ENCODE results near the gene MYEF2.

The MYEF2 gene

DNA sequence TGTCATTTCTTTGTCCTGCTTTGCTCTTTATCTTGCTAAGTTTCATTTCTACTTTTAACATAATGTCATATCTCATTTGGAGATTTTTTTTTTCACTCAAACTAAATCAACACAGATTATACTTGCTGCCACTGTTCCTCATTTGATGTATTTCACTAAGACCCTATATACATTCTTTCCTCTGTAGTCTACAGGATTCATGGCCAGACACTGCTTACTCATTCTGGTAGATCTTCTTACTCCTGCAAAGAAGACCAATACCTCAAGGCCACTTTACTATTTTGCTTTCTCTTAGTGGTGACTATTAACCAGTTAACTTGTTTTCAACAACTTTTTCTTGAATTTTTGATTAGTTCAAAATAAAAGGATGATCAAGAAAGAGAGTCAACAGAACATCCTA is 30.7 kb downstream of the MYEF2 start:
- no peak for DNase-seq (ENCODE audit: low read depth in 1 of 2, low spot score in 1 of 2)

DNA sequence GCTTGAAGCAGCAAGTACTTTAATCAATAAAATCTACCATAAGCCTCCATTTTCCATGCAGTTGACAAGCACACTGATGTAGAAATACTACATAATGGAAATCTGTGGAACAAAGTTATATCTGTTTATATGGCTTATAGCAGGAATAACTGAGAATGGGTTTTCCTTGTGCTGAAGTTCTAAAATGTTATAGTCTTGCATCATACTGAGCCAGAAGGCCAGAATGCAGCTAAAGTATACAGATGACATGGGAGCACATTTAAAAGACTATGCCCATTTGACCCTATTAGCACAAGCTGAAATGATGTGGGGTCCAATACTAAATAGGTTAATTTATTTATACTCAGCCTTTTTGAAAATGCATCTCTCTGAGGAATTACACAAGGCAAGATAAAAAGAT is 32.2 kb downstream of the MYEF2 start:
- DNase-seq (ENCODE audit: low read depth in 1 of 2, low spot score in 1 of 2): no peak

DNA sequence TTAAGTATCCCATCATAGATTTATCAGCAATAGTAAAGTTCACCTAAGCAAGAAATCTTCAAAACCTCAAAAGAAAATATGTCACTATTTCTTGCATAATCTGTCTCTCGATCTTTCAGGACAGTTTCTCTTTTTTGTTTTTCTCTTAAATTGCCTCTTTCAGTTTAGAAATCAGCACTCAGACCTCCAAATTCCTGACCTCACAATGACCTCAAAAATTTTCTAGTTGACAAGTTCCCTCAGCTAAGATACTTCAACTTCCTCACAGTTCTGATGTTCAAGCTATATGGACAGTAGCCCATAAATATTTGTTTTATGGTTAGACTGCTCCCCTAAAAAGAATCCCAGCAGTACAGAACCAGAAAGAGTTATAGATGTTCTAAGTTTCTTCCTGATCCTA is 33.2 kb downstream of the MYEF2 start:
- DNase-seq (ENCODE audit: low read depth in 1 of 2, low spot score in 1 of 2): no peak

DNA sequence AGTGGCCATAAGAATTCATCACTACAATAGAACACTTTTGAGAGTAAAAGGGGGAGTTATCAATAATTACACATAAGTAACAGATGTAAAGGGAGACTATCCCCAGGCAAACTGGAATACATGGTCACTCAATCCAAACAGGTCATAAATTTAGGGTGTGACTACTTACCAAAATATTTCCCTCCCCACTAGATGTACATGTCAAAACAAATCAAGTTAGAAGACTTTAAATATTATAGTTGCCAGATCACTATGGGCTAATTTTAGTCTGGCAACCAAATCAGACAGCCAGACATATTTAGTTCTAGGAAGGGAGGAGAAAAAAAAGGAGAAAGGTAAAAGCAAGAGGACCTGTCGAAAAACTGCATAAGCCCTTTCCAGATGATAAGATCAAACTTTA is 34.2 kb downstream of the MYEF2 start:
- no peak for DNase-seq (ENCODE audit: low read depth in 1 of 2, low spot score in 1 of 2)

DNA sequence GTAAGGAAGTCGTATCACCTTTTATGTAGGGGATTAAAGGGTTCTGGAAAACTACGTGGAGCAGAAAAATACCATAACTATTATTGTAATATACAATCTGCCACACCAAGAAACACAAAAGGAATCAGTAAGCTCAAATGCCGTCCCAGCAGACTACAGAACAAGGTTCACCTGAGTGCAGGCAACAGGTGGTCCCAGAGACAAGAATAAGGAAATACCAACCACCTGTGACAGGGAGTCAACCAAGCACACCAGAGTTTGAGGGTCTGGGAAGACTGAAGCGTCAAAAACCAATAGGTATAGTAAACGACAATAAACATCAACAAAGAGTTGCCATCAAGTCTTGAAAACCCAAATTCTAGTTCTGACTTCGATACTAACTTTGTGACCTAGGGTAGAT is 45.2 kb downstream of the MYEF2 start:
- DNase-seq (ENCODE audit: low read depth in 1 of 2, low spot score in 1 of 2): no peak

DNA sequence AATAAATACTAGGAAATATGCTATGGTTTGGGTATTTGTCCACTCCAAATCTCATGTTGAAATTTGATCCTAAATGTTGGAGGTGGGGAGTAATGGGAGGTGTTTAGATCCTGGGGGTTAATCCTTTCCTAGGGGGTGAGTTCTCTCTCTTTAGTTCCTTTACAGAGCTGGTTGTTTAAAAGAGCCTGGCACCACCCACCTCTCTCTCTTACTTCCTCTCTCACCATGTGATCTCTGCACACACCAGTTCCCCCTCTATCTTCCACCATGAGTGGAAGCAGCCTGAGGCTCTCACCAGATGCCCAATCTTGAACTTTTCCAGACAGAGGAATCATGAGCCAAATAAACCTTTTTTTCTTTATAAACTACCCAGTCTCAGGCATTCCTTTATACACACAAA is 46.8 kb downstream of the MYEF2 start:
- DNase-seq (ENCODE audit: low read depth in 1 of 2, low spot score in 1 of 2): no peak

DNA sequence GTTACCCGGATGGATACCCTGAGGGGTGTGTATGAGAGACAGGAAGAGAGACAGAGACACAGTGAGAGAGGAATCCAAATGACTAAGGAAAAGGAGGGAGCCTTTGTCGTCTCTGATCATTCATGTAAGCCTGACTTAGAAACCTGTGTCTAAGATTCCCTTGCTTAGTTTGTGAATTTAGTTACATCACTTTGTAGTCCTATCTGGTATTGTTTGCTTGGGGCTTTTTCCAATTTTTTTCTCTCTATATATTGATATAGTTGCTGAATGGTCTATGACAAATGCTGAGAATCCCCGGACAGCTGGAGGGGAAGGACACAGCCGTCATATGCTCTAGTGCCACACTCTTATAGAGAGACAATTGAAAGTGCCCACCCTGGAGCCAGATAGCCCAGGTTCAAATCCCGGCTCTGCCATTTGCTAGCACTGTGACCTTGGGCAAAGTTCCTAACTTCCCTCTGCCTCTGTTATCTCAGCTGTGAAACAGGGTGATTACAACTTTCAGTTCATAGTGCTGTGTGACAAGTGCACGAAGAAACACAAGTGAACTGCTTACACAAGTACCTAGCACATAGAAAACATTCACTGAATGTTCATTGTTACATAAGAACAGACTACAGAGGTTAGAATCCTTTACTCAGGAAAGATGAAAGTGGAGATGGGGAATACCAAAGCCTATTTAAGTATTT is 51.3 kb downstream of the MYEF2 start:
- DNase-seq (ENCODE audit: low read depth in 1 of 2, low spot score in 1 of 2): no peak

DNA sequence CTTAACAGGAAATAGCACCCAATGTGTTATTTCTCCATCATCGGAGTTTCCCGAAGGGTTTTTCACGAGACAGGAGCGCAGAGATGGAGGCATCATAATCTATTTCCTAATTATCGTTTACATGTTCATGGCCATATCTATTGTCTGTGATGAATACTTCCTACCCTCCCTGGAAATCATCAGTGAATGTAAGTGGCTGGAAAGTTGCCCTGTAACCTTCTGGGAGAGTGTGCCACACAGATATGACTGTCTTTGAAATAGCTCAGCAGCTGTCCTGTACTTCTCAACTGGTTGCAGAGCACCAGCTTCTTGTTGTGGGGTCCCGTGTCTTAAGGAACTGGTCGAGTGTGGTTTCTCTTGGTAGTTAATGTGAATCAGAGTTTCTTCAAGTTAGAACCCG is 56.2 kb downstream of the MYEF2 start:
- DNase-seq (ENCODE audit: low read depth in 1 of 2, low spot score in 1 of 2): no peak

DNA sequence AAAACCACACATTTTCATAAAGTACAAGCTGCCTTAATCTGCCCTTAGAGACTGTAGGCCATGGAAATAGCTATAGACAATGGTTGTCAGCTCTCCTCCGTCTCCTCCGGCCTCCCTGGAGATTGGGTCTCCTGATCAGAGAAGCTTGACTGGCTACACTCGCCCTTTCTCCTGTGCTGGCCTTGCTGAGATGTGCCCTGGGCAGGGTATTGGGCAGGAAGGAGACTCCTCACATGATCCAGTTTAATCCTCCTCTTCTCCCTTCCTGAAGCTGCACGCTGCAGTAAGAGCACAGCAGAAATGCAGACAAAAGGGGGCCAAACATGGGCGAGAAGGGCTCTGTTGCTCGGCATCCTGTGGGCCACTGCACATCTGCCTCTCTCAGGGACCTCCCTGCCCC is 57.4 kb downstream of the MYEF2 start, which contains the start of gene SLC24A5:
Gene SLC24A5, plus strand, starts transcription at position 246 of the 400 bp plus-strand sequence. Its CDS starts 55 bp downstream, at position 301.
- DNase-seq (ENCODE audit: low read depth in 1 of 2, low spot score in 1 of 2): no peak

DNA sequence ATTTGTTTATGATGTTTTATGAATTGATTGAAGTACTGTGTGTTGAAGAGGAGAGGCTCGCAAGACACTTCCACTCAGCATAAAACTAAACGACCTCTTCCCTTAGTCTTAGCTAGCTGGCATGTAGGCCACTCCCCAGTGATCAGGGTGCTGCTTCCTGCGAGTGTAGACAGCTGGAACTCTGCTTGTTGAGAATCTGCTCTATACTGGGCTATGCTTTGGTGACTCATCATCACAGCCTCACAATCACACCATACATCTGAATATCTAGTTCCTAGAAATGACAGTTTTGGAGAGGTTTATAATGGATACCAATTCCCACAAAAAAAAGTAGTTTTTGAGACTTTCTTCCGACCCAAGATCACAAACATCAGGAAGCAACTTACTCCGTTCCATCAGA is 58.8 kb downstream of the MYEF2 start:
- no peak for DNase-seq (ENCODE audit: low read depth in 1 of 2, low spot score in 1 of 2)

DNA sequence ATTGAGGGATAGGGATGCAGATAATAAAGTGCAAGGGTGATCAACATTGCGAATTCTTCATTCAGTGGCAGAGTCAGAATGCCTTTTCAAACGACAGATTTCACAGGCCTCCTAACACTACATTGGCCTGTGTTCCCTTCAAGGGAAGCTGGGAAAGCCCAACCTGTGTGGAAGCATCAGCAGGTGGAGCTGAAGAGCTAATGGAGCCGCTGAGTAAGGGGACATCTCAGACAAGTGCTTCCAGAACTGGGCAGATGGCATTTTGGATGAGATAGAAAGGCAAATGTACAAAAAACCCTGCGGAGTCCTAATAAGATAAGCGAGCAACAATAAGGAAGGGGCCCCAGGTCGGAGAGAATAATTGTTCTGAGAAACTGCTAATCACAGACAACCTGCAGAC is 65.9 kb downstream of the MYEF2 start:
- no peak for DNase-seq (ENCODE audit: low read depth in 1 of 2, low spot score in 1 of 2)

DNA sequence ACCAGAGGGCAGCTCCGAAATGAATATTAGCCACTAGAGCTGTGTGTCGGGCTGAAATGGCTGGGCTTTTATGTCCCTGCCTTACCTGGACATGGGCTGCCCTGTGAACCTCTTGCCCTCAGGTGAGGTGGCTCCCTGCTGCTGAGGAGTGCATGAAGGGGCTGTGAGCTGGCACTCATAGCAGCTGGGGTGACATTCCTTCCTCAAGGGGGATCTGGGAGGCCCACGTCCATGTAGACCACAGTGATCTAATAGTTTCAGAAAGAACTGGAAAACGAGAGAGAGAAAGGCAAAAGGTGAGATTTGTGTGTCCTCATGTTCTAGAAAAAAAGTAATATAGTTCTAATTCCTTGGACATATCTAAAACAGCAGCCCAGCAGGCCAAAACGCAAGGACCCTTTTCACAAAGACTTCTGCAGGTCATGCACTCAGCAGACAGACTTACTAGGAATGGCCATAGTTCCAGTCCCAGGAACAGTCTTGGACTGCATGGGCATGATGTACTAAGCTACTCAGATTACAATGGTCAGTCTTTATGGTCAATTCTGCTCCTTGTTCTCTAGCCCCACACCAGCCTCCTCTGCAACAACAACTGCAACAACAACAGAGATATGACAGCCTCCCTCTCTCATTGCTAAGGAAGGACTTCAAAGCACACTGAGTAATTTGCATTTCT is 68.1 kb downstream of the MYEF2 start:
- no peak for DNase-seq (ENCODE audit: low read depth in 1 of 2, low spot score in 1 of 2)

DNA sequence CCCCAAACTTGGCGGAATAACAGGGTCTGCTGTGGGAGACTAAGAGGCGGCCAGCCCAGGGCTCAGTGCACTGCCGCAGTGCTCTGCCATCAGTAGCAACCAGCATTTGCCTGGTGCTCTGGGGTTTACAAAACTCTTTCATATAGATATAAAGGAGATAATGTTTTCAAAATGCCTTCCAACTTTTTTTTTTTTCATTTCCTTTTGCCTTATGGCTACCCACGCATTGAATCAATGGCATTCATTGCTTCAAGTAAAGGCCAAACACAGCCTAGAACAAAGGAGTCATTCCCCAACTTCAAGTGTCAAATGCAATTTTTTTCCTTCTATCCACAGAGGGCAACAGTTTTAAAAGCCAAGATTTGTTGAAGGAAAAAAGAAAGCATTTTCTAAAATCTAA is 68.9 kb downstream of the MYEF2 start:
- no peak for DNase-seq (ENCODE audit: low read depth in 1 of 2, low spot score in 1 of 2)

DNA sequence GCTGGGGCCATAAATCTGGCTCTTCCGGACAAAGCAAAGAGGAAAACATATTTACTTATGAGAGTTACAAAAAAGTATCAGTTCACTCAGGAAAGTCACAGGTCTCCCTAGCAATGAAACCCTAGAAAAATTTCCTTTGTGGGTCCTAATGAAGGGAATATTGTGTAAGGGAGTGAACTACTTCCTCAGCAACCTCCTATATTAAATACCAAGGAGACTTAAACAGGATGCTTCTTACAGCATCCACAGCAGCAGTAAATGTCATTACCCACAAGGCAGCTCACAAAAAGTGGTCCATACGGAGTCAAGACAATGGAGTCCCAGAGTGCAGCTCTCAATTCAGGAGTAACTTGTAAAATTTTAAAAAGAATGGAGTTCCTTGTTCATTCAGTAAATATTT is 72.2 kb downstream of the MYEF2 start:
- no peak for DNase-seq (ENCODE audit: low read depth in 1 of 2, low spot score in 1 of 2)

DNA sequence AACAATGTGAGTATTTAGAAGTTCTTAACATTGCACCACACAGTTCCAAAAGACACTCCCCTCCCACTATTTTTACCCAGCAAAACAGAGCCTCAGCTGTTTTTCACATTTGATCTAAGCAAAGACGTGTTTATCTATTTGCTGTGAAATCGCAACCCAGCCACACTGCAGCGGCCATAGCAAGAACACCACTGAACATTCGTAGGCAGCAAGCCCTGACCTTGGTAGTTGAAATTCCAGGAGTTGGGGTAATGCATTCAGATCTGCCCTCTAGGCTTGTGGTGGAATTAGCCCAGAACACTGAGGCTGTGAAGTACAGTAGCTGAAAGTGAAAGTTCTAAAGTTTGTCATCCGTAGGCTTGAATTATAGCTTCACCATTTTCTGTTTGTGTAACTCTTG is 74.4 kb downstream of the MYEF2 start:
- no peak for DNase-seq (ENCODE audit: low read depth in 1 of 2, low spot score in 1 of 2)

DNA sequence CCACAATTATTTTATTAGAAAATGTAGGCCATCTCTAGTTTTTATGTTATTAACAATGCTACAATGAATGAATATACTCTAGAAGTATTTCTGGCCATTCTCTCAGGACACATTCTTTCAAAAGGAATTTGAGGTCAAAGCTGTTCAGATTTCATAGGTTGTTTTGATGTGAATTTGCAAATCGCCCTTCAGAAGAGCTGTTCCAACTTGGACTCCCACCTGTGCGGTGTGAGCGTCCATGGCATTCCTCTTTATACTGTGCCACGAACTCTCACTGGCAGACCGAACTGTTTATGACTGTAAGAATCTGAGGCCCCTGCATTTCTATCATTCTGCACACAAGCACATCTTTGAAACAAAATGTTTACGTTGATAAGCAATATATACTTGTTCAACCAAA is 75.9 kb downstream of the MYEF2 start:
- DNase-seq (ENCODE audit: low read depth in 1 of 2, low spot score in 1 of 2): no peak

DNA sequence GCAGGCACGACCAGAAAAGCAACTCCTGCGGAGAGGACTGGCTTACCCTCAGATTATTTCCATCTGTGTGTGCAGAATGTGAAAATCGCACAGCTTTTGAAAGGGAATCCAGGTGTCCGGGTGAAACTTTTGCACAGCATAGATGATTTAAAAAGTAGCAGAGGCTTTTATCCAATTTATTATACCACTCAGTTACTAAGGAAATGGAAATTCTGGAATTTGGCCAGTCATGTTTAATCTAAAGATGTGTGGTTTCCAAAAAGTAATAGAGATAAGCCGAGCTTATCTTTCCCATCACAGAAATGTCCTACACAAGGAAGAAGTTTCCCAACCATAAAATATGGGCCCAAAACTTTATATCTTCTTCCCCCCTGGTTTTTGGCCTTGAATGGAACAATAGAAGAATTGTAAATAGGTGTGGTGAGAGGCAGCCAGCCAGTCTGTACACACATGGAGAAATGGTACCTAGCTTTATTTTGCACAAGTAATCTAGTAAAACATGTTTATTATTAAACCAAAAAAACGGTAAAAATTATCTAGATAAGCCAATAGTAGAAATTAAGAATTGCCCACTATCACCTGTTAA is 76.6 kb downstream of the MYEF2 start:
- DNase-seq (ENCODE audit: low read depth in 1 of 2, low spot score in 1 of 2): no peak

DNA sequence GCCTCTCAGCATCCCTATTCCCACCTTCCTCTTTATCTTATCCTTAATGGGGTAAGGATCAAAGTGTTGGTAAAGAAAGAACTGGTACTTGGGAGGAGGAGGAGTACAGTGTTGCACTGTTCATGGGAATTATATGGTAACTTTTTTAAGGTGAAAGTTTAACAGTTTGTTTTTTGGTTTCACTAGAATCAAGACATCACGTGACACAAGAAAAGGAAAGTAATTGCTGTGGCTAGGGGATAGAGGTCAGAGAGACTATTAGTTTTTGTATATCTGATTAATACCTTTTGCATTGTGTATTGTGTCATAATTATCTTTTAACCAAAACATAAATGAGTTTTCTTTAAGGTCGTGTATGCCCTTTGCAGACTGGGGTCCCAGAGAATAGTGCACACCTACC is 80.8 kb downstream of the MYEF2 start:
- no peak for DNase-seq (ENCODE audit: low read depth in 1 of 2, low spot score in 1 of 2)

DNA sequence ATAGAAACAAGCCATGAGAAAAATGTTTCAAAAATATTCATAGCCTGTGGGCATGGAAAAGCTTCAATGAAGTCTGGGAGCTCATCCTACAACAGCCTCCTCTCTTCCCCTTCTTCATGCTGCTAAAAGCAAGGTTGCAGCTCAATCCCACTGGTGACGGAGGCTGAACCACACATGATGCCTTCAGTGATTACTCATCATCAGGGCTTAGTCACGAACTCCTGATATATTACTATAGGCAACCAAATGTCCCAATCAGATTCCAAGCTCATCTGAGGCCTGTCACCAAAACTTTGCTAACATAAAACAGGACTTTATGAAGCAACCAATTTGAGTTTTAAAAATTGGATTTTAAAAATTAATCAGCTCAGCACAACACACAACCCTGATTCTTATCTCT is 81.3 kb downstream of the MYEF2 start:
- DNase-seq (ENCODE audit: low read depth in 1 of 2, low spot score in 1 of 2): no peak

DNA sequence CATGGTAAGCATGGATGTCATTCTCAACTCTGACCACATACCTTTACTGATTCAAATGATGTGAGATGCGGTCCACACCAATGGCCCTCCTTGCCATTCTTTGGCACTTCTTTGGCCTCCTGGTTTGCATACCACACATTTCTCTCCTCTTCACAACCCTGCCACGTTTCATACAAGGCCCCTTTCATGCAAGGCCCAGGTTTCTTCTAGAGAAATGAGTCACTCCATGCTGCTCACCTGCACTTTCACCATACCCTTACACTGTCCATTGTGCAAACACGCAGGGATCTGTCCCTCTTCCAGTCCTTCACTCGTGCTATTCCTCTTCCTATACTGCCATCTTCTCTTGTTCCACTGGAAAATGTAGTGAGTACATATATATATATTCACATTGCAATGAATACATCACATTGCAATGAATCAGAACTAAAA is 81.7 kb downstream of the MYEF2 start:
- DNase-seq (ENCODE audit: low read depth in 1 of 2, low spot score in 1 of 2): no peak

DNA sequence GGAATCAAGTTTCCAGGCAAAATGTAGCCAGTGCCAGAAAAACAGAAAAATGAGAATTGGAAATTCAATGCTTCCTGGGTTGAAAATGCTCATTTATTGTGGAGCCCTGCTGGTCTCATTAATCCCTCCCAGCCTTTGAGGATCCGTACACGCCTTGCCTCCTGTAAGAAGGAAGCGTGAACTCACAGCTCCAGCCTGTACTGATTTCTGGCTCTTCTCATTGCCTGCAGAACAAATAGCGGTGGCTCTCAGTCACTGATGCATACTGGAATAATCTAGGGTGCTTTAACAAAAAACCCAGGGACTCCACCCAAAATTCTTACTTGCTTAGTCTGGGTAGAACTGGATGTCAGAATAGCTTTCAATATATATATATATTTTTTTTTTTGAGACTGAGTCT is 86.6 kb downstream of the MYEF2 start:
- no peak for DNase-seq (ENCODE audit: low read depth in 1 of 2, low spot score in 1 of 2)

DNA sequence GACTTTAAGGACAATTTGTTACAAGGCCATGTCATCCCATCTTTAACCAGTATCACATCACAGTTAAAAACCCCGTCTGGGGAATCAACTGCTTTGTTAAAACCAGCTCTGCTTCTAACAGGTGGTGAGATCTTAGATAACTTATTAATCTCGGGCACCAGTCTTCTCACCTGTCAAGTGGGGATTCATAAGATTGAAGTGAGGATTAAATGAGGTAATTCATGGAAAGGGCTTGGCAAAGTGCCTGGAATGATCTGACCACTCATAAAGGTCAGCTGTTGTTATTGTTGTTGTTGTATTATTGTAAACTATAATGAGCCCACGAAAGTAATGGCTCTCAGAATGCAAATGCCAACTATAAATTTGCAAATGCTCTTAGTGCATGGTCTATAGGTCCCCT is 87.4 kb downstream of the MYEF2 start:
- no peak for DNase-seq (ENCODE audit: low read depth in 1 of 2, low spot score in 1 of 2)

DNA sequence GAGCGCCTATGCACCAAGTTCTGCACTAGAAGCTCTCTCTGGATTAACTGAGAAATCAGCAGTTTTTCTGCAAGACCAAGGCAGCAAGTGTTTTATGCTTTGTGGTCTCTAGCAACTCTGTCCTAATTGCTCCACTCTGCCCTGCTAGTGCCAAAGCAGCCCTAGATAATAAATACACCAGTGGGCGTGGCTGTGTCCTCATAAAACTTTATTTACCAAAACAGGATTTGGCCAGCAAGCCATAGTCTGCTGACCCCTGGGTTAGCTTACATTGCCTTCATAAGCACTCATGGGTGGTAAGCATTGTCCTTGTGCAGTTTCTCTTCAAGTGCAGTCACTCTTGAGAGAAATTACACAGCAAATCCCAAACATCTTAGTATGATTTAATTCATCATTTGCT is 88.0 kb downstream of the MYEF2 start:
- DNase-seq (ENCODE audit: low read depth in 1 of 2, low spot score in 1 of 2): no peak
